NT2/D1 (cell line): ENCODE data around the gene ZFP57.

Source experiments
- SUZ12 ChIP-seq: IDR thresholded peaks from 2 replicates; pipeline ENCODE4 v1.6.1; 2011; ENCODE audit not compliant: insufficient read length, insufficient read depth; ENCODE audit errors: extremely low read depth
- ZNF274 ChIP-seq: IDR thresholded peaks from 2 replicates; pipeline ENCODE4 v1.6.1; 2011; ENCODE audit warnings: mild to moderate bottlenecking, low read depth, low read length

GRCh38 chr6:29665942-29666825, 14.8 kb downstream of the ZFP57 start:
- no peak for TF ChIP-seq SUZ12
- TF ChIP-seq ZNF274, result no peak
